Transverse colon (tissue), 4 donors: ENCODE measurements around the gene PCNX1. TPM values are rescaled to one million over a fixed set of nuclear protein-coding genes. Genes with fewer than 3 reads are reported as not detected.

ENCODE experiments used
- DNase-seq: peaks from one replicate; pipeline ENCODE4 v3.0.0-alpha.2; 2019
- H3K27ac ChIP-seq, 4 donors: fragments of 200-600 bp; sonication (generic); 2 replicates each; pipeline ENCODE4 v1.5.1; 2016 to 2018; ENCODE audit warnings: inconsistent platforms in 4 of 4
- H3K27me3 ChIP-seq: fragments of 200-600 bp; sonication (generic); 2 replicates; pipeline ENCODE4 v1.5.1; 2017; ENCODE audit warnings: inconsistent platforms
- H3K36me3 ChIP-seq, 4 donors: fragments of 200-600 bp; sonication (generic); 2 replicates each; pipeline ENCODE4 v1.5.1; 2017 to 2019; ENCODE audit warnings: inconsistent platforms in 4 of 4
- H3K4me1 ChIP-seq, 4 donors: fragments of 200-600 bp; sonication (generic); 2 replicates each; pipeline ENCODE4 v1.5.1; 2017 to 2020; ENCODE audit warnings: inconsistent platforms in 4 of 4
- H3K4me3 ChIP-seq, 4 donors: fragments of 200-600 bp; sonication (generic); 1 replicate in 1 of 4; 2 replicates in 3 of 4; pipeline versions ENCODE4 v1.5.1 to v1.6.1; 2017 to 2019; ENCODE audit warnings: inconsistent platforms in 4 of 4
- H3K9me3 ChIP-seq, 2 donors: fragments of 200-600 bp; sonication (generic); 2 replicates each; pipeline ENCODE4 v1.5.1; 2017 to 2019; ENCODE audit warnings: inconsistent platforms in 2 of 2
- EP300 ChIP-seq: sonication (generic); formaldehyde crosslinking; IDR thresholded peaks from one replicate; pipeline ENCODE4 v1.6.1; 2017; ENCODE audit warnings: antibody characterized with exemption, low read depth
- POLR2A ChIP-seq: fragments of 450-650 bp; IDR thresholded peaks from one replicate; pipeline ENCODE4 v1.6.1; 2016; ENCODE audit warnings: antibody characterized with exemption, mild to moderate bottlenecking, moderate library complexity
- POLR2AphosphoS5 ChIP-seq, 3 donors: sonication (generic); formaldehyde crosslinking; IDR thresholded peaks; one replicate each; pipeline ENCODE4 v1.6.1; 2016; ENCODE audit warnings: antibody characterized with exemption in 3 of 3
- WGBS, 2 donors: methylation state at CpG; one replicate each; pipeline ENCODE4 v1.1.5; 2018; ENCODE audit warnings: low coverage in 1 of 2; 5-methylcytosine and 5-hydroxymethylcytosine counted together
- in situ Hi-C, 4 donors: fragments of 200-750 bp; cut with MboI; loops; one replicate each; pipeline versions ENCODE4 v1.15.0 to v1.15.1; 2017; ENCODE audit warnings: low sequenced_read_pairs in 3 of 4, low pct_ligation_motif_present in 1 of 4, low pct_unique_long_range_greater_than_20kb in 1 of 4
- intact Hi-C: fragments of 100-400 bp; cut with DNase I; formaldehyde crosslinking; loops from one replicate; pipeline ENCODE4 v1.15.1; 2023; ENCODE audit warnings: low total_unique reads
- small RNA-seq, 4 donors: library from RNA; depleted of rRNA; stranded (forward); fragments of <200 nt; gene quantifications; one replicate each; pipeline ENCODE3, GENCODE V24; 2016
- total RNA-seq, 4 donors: library from RNA; depleted of rRNA; stranded (reverse); fragments of >200 nt; gene quantifications; one replicate each; pipeline ENCODE4 v1.1.0, GENCODE V29; 2016
- TF ChIP-seq, protein P1 (sequence below), 5 experiments: fragments of 200-600 bp in 3 of 5; fragments of 450-650 bp in 2 of 5; sonication (generic) in 3 of 5; IDR thresholded peaks; 1 replicate in 2 of 5; 2 replicates in 3 of 5; pipeline ENCODE4 v1.5.1; 2016 to 2017; ENCODE audit warnings: antibody characterized with exemption in 5 of 5, inconsistent platforms in 3 of 5, mild to moderate bottlenecking in 2 of 5, moderate library complexity in 1 of 5

PCNX1 gene
- total RNA-seq, 4 donors from 2014 or later: 15.0 to 64.6 (median 46.0) TPM

DNA sequence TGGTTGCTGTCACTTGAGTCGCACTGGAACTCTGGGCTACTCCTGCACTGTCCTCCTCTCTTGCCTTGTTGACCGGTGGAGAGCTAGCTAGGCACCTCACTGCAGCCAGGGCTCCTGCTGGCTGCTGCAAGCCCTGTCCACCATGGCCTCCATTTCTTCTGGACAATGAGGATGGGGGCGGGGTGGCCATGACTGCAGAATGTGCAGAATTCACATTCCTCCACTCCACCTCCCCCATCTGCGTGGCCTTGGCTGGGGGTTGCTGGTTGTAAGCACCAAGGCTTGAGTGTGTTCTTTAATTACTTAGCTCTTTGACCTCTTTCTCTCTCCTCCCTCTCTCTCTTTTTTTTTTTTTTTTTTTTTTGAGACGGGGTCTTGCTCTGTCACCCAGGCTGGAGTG lies 248.5 kb downstream of the PCNX1 start:
- Histone ChIP-seq H3K9me3 (peaks cover 8 to 9% of the 10 kb centered on the region in 2 donors), H3K27ac (no peak overlapping the region), H3K4me3 (no peak overlapping the region), H3K27me3 (no peaks in the 10 kb centered on the region), H3K36me3 (no peaks in the 10 kb centered on the region), H3K4me1 (no peaks in the 10 kb centered on the region)
- no peak for DNase-seq
- intact Hi-C loops: no loop called here
- no peak for TF ChIP-seq EP300
- no peak for TF ChIP-seq POLR2AphosphoS5 (IDR thresholded peaks at IDR 0.05)
- TF ChIP-seq, protein P1, sequence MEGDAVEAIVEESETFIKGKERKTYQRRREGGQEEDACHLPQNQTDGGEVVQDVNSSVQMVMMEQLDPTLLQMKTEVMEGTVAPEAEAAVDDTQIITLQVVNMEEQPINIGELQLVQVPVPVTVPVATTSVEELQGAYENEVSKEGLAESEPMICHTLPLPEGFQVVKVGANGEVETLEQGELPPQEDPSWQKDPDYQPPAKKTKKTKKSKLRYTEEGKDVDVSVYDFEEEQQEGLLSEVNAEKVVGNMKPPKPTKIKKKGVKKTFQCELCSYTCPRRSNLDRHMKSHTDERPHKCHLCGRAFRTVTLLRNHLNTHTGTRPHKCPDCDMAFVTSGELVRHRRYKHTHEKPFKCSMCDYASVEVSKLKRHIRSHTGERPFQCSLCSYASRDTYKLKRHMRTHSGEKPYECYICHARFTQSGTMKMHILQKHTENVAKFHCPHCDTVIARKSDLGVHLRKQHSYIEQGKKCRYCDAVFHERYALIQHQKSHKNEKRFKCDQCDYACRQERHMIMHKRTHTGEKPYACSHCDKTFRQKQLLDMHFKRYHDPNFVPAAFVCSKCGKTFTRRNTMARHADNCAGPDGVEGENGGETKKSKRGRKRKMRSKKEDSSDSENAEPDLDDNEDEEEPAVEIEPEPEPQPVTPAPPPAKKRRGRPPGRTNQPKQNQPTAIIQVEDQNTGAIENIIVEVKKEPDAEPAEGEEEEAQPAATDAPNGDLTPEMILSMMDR (IDR thresholded peaks at IDR 0.05): no peak
- no peak for TF ChIP-seq POLR2A
- 74 to 100% methylated on average over 2 to 5 of the region's 5 CpGs for WGBS, 2 donors
- in situ Hi-C loops: no loop called here

DNA sequence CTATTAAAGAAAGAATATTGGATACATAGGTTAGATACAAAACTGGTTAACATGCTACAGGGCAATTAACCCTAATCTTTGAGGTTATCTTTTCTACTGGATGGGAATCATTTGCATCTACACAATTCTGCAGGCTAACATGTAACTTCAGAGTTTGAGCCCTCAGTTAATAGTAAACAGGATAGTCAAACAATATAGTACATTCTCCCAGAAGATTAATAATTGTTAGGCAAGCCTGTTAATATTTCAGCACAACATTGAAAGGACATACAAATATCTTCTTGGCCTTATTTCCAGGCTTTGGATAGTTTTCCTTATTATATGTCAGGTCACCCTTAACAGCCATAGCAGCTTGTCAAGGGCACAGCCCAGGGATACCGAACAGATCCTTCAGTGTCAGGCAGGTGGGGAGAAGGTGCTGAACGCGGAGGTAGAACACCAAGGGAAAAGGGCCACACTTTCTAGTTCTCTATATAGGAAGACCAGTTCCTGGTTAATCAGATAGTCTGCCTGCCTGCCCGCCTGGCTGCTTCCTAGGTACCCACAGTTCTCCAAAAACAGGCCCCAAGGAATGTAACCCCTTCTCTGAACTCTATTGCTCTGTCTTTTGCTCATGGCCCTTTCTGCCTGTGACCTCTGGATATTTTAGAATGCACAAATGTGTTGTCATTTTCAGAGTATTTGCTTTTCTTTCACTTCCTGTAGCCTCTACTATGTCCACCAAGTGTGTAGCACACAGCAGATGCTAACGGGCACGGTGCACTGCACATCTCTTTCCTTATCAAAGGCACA lies 256.0 kb downstream of the PCNX1 start:
- Histone ChIP-seq H3K4me3 (no peak overlapping the region), H3K4me1 (peaks cover 7 to 38% (median 20%) of the 10 kb centered on the region in 4 donors), H3K27ac (no peak overlapping the region), H3K9me3 (no peaks in the 10 kb centered on the region), H3K36me3 (no peaks in the 10 kb centered on the region), H3K27me3 (no peaks in the 10 kb centered on the region)
- in situ Hi-C loops: no loop called here
- intact Hi-C loops: no loop called here
- DNase-seq: no peak
- 71 to 76% methylated on average over 4 to 6 of the region's 6 CpGs for WGBS, 2 donors
- TF ChIP-seq EP300 (no peak), POLR2AphosphoS5 (IDR thresholded peaks at IDR 0.05) (no peak), POLR2A (no peak)
- TF ChIP-seq, protein P1 (IDR thresholded peaks at IDR 0.05): no peak

DNA sequence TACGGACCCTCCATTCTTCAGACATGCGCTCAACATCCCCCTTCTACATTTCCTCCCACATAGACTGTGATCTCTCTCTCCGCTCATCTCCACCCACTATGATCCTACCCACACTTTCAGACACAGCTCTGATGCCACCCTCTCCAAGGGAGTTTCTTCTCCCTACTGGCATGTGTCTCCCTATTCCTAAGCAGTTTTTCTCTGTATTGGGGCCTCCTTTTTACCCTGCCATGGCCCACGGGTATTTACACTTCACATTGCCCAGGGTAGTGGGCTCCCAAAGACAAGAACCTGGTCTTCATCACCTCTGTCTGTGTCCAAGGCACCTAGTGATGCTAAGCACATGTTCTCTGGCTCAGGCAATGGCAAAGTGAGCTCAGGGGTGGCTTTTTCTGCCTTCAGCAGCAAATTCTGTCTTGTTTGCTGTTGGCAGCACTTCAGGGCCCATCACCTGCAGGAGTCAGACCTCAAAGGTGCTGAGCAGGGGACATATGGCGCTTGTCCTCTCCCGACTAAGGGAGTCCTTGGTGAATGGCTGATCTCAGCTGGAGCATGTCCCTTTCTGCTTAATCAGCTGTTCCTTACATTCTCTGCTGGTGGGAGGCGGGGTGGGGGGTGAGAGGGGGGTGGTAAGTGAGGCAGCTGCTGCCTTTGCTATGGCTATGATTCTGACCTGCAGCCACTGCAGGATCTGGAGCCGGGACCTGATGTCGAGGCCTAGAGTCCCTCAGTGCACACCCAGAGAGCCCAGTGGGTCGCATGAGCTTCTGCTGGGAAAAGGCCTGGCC lies 256.8 kb downstream of the PCNX1 start:
- DNase-seq: no peak
- Histone ChIP-seq H3K4me1 (peaks cover 7 to 38% (median 20%) of the 10 kb centered on the region in 4 donors), H3K27ac (peak overlapping the region; percentile 68 to 76 (median 70)), H3K36me3 (no peaks in the 10 kb centered on the region), H3K9me3 (no peaks in the 10 kb centered on the region), H3K4me3 (no peak overlapping the region), H3K27me3 (no peaks in the 10 kb centered on the region)
- TF ChIP-seq POLR2A (no peak), EP300 (no peak), POLR2AphosphoS5 (IDR thresholded peaks at IDR 0.05) (no peak)
- TF ChIP-seq, protein P1 (IDR thresholded peaks at IDR 0.05): no peak
- intact Hi-C loops (loop anchor here (1.0 kb wide), 1 partner anchor 40 kb away; no protein-coding TSS in a partner anchor), in situ Hi-C loops (no loop called here)
- WGBS, 2 donors: 76 to 82% methylated on average over 4 to 9 of the region's 10 CpGs

Small RNA genes lying within 50 kb of the gene (small RNA-seq; reads per million reads assigned to genes)
- gene AC005230.1 (0 reads per million in 4 donors), gene GTF3AP2 (0 reads per million in 4 donors)

Other genes with a start within 250 kb of the PCNX1 start
- 10 to 100 TPM in 1 of 4 donors, 1 to 10 TPM in 3; 5.0 to 12.7 (median 8.3) TPM for gene MAP3K9, start 97.9 kb upstream of the PCNX1 start, total RNA-seq